GM18868 (cell line): Measurements from ENCODE around the gene RGS19.

Source experiments
- ATAC-seq: cut with Tn5 transposase; IDR thresholded peaks from one replicate; pipeline ENCODE4 v1.9.1; 2021; ENCODE audit warnings: mild to moderate bottlenecking, moderate library complexity; ENCODE audit not compliant: unreplicated experiment

The RGS19 gene

DNA sequence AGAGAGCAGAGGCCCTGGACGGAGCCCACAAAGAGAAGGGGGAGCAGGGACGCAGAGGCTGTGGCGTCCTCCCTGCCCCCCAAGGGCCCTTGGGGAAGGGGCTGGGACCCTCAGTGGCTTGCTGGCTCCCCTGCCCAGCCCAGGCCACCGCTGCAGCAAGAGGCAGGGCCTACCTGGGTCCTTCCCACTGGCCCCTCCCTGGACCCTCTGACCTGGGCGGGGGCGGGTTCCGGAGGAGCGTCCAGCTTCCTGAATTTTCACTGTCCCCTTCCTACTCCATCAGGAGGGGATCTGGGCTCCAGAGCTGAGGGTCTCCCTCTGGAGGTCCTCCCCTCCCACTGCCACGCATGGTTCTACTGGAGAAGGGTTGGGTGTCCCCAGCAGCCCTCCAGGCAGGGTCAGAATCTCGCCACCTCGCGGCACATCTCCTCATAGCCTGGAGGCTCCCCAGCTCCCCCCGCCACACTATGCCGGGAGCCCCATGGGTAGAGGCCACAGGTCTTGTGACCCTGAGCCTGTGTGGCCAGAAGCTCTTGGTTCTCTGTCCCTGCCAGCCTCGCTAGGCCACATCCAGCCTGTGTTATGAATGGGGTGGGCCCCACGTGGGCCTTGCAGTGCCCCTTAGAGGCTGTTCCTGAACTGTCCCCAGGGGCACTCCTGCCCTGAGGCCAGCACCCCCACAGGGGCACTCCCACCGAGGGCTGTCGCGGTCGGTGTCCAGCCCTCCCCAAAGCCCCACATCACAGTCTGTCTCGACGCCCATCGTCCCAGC is 28.9 kb downstream of the RGS19 start:
- no peak for ATAC-seq

DNA sequence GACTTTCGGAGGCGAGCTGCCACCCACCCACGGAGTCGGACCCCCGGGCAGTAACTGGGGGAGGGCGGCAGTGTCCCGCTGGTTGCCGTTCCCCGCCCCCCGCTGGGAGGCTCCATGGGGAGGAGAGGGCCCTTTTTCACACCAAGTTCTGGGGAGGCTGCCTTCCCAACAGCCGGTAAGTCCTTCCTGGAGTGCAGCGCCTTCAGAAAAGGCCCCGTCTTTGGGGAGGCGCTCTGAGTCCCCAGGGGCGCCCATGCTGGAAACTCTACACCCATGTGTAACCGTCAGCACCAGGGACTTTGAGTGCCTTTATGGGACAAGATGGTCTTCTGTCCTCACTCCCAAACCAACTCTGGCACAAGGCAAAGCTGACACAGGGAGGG is 29.4 kb downstream of the RGS19 start:
- no peak for ATAC-seq

DNA sequence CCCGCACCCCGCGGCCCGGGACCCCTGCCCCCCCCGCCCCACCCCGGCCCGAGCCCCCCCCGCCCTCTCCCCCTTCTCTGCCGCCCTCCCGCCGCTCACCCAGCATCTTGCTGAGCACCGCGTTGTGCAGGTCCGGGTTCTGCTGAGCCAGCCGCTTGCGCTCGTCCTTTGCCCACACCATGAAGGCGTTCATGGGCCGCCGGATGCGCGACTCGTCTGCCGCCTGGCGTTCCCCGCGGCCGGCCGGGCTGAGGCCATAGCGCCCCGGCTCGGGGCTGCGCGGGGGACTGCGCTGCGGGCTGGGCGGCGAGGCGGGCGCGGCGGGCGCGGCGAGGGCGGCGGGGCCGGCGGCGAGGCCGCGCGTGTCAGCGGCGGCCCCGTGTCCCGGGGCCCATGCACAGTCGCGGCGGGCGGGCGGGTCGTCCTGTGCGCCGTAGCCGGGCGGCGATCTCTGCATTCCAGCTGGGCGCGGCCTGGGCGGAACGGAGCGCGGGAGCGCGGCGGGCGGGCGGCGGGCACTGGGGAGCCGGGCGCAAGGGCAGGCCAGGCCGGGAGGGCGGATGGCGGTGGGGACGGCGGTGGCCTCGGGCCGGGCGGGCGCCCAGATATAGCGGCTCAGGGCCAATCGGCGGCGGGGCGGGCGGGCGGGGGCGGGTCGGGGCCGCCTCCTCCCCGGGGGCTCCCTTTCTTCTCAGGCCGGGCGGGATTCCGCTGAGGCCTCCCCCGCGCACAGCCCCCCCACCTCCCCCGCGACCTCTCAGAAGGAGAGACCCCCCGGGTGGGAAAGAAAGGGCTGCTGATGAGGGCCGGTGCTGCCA is 30.0 kb downstream of the RGS19 start, which contains the start of gene SOX18:
TSS of gene SOX18 (minus strand) at position 580 of the 818 bp plus-strand sequence. CDS start at position 457, 123 bp downstream.
- no peak for ATAC-seq

DNA sequence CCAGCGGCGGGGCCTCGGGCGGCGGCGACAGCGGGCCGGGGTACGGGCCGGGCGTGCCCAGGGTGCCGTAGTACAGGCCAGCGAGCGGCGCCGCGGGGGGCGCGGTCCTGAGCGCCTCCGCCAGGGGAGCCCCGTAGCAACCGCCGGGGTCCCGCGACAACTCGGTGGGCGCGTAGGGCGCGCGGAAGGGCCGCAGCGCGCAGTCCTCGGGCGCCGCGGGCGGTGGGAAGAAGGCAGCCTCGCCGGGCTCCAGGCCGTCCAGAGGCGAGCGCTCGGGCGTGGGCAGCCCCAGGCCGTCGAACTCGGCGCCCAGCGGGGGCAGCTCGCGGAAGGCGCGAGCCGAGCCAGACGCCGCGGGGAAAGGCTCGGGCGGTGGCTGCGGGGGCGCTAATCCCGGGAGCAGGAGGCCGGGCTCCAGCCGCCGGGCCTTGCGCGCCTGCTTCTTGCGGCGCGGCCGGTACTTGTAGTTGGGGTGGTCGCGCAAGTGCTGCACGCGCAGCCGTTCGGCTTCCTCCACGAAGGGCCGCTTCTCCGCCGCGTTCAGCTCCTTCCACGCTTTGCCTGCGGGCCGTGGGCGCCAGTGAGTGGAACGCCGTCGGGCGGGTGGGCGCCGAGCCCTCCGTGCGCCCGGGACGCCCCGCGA is 30.8 kb downstream of the RGS19 start:
- ATAC-seq: no peak

DNA sequence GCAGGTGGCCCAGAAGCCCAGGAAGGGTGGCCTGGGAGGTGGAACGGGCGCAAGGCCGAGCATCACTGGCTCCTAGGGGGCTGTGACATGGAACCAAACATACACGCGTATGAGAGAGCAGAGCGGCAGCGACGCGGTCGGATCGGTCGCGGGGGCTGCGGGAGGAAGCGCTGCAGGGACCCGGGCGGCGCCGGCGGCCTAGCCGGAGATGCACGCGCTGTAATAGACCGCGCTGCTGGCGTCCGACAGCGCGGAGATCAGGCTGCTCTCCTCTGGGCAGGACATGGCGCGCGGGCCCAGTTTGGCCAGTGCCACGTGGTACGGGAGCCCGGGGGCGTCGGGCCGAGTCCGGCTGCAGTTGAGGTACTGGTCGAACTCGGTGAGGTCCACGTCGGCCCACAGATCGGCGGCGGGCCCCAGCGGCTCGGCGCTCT is 31.3 kb downstream of the RGS19 start:
- ATAC-seq: no peak

DNA sequence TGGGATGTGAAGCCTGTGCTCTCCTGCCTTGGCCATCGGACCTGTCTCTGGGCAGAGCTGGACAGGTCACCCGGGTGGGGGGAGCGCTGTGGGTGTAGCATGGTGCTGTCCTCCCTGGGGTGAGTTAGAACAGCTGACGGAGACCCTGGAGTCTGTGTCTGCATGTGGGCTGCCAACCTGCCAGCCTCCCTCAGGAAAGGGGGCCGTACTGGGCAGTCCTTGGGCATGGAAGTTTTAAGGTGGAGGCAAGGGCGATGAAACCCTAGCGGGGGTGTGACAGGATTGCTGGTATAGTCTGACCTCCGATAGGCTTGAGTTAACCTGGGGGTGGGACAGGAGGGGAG is 32.3 kb downstream of the RGS19 start:
- no peak for ATAC-seq

DNA sequence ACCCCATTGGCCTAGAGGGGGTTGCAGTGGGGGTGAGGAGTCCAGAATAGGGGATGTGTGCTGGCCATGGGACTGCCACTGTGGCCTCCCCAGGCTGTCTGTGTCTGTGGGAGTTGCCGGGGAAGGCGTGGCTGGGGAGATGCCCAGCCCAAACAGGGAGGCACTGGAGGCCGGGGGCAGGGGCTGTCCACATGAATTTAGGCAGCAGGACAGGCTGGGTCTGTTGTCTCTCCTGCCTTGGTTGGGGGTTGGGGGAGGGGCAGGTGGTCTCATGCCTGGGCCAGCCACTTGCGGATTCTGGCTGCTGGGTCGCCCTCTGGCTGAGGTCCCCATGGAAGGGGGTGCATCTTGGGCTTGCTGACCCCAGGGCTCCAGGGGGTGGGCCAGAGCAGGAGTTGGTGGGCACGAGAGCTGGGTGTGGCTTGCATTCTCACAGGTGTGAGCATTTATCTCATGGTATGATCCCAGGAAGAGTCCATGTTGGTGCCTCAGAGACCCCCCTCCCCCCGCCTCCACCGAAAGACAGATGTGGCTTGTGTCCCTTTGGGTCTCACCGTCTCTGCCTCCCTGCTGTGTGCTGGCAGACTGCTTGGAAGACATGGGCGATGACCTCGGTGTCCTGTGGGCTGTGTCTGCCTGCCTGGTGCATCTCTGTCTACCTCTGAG is 33.8 kb downstream of the RGS19 start:
- no peak for ATAC-seq

DNA sequence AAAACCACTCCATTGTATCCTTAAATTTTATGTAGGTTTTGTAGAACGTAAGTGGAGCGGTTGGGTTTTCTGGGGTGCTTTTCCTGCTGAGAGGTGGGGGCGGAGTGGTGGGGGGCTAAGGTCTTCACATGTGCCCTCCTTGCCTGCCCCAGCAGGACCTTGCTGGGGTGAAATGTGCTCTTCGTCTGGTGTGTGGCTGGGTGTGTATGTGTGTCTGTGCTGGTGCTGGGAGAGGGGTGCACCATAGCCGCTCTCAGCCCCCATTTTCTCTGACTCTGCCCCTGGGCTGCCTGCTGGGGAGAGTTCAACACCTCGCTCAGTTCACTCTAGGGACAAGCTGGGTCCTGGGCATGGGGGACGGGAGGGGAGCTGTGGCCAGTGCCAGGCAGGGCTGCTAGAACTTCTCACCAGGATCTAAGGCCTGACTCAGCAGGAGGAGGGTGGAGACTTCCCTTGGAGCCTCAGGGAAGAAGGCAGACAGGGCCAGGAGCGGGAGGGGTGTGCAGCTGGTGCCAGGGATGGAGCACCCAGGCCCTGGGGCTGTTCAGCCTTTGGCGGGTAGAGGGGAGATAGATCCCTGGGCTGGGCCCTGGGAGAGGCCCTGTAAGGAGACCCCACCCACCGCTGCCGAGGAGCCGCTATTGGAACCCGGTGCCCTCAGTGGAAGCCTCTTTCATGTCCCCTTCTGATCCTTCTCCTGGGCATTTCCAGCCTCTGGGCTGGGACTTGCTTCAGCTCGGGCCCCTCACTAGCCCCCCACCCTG is 34.7 kb downstream of the RGS19 start:
- ATAC-seq: no peak

DNA sequence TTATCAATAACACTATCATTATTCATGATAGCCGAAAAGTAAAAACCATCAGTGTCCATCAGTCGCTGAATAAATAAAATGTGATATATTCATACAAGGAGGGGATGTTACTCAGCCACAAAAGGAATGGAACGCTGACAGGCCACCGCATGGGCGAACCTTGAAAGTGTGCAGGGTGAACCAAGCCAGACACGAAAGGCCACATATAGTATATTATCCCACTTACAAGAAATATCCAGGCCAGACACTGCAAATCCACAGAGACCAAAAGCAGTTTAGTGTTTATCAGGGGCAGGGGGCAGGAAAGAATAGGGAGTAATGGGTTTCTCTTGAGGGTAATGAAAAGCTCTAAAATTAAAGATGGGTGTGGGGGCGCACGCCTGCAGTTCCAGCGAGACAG is 35.5 kb downstream of the RGS19 start:
- no peak for ATAC-seq

DNA sequence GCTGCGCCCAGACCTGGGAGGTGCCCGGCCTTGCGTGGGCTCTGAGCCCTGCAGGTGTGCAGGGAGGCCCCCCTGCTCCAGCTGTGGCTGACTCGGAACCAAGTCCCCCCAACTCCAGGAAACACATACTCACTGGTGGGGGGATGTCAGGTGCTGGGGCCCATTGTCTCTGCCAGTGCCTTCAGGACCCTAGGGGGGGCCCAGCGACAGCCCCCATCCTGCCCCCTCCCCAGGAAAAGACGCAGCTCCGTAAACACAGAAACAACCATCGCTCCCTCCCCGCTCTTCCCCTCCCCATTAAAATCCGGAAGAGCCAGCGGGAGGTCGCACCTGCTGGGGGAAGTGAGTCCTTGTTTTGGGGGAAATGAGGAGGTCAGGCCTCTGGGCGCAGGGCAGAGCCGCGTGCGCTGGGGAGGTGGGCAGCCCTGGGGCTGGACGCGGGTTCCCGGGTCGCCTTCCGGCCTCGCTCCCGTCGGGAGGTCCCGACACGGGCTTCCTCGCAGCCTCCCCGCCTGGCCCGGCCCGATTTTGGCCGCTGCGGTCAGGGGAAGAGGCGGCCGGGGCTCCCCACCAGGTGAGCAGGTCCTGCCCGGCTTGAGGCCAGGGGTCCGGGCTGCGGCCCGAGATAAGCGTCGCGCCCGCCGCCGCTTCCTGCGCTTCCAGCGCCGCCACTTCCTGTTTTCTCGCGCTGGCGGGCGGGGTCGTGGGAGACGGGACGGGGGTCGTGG is 37.1 kb downstream of the RGS19 start:
- no peak for ATAC-seq

DNA sequence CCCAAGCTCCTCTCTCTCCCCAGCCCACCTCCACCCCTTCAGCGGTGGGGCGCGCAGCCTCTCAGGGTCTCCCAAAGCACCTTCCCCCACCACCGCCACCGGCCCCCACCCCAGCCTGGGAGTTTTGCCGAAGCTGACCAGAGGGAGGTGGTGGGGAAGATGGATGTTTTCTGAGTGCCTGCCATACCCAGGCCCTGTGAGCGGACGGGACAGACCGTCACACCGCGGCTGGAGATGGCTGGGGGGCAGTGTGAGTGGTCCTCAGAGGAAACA is 37.6 kb downstream of the RGS19 start:
- no peak for ATAC-seq

DNA sequence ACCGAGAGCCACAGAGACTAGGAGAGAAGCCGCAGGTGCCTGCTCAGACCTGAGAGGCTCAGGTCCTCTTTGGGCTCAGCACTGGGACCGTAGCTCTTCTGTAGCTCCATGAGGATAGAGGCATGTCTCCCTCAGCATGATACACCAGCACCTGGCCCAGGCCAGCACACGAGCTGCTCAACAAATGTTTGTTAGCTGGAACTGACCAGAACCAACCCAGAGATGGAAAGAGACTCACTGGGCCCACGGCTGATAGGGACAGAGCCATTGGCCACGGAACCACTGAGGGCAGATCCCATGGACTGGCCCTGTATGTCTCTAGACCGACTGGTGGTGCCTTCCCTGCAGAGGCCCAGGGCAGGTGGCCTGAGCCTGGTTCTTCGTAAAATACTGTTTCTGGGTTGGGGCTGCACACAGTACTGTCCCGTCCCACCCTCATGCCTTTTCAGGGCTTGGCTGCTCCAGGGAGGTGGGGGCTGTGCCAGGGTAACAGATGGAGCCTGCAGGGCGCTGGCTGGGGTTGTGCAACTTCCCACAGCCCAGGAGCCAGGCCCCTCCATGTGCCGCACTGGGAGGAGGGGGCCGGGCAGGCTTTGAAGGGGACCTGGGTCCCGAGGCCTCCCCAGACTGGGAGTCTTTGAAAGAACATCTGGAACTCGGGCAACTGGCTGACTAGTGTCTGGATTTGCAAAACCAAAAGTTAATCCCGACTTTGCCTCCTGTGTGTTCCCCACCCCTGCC is 38.1 kb downstream of the RGS19 start:
- ATAC-seq: no peak

DNA sequence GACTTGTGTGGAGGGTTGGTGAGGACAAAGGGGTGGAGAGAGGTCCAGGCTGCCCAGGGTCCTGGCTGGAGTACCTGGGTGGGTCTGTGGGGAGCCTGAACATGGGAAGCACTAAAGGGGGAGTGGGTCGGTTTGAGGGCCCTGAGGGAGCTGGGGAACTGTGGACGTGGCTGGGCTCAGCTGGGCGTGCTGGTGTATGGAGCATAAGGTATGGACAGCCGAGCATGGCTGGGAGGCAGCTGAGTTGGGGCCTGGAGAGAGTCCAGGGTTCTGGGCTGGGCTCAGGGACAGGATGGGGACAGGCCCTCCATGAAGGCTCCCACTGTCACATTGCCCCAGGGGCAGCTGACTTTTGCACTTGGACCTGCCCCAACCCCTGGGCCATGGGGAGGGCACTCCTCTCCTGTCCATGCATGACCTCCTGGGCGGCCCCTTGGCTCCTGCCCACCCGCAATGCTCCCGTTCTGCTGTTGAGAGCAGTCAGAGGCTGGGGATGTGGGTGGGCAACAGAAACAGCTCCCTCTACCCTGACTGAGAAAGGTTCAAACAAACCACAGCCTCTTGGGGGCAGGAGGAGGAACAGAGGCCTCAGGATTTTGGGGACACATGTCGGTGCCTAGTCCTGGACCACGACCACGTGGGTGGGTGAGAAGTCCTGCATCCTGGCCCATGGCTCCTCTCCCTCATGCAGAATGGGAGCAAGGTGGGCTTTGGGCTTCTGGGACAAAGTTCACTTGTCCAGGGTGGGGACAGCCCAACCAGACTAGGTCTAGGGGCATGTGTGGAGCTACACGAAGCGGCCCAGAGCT is 38.9 kb downstream of the RGS19 start:
- ATAC-seq: no peak

DNA sequence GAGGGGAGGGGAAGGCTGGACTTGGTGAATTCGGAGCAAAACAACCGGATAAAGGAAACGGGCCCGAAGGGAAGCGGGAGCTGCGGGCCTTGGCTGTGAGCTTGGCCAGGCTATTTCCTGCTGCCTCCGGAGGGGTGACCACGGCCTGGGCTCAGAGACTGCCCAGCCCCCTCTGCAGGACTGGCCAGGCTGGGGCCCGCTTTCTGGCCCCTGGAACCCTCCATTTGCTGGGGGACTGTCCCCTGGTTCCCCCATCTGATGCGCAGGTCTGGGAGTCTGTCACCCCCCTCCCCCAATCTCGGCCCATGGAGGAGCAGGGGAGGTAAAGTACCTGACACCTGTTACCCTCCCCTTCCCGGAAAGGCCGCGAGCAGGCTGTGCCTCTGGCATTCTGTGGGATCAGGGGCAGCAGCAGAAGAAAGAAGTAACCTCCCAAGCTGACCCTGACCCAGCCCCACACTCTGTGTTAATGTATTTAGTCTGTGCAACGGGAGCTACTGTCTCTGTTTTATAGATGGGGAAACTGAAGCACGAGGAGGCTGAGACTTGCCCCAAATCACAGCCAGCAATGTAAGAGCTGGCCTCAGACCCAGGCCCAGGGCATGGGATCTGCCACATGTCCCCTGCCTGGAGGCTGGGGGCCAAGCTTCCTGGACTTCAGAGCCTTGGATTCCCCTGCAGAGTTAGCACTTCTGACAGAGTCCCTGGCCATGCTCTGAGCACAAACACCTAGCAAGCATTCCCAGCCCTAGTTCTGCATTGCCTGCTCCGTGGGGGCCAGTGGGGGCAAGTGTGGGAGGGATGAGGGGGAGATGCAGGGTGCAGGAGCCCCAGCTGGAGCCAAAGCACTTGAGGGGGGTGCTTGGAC is 39.8 kb downstream of the RGS19 start:
- ATAC-seq: no peak

DNA sequence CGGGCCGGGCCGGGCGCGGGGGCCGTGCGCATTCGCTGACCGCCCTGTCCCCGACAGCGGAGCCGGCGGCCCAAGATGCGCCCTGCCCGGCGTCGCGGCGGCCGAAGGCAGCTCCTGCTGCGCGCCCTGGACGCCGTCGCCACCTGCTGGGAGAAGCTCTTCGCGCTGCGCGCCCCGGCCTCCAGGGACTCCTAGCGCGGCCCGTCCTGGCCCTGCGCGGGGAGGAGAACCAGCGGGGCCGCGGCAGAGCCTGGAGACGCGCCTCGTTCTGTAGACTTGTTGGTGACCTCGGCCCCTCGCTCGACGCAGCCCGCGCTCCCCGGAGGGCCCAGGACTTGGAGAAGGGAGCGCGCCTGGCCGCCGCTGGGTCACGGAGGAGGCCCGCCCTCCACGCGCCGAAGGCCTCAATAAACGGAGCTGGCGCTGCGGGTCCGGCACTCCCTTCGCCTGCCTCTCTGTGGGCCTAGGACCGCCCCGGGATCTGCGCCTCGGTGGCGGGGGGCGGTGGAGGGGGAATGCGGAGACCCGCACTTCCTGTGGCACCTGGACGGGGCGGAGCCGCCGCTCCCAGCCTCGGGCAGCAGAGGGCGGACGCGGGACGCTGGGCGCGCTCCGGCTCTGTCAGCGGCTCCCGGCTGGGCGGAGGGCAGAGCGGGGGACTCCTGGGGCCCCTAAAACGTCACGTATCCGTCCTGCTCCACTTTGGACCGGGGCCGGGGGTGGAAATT is 40.6 kb downstream of the RGS19 start:
- peak; percentile 35 for ATAC-seq

DNA sequence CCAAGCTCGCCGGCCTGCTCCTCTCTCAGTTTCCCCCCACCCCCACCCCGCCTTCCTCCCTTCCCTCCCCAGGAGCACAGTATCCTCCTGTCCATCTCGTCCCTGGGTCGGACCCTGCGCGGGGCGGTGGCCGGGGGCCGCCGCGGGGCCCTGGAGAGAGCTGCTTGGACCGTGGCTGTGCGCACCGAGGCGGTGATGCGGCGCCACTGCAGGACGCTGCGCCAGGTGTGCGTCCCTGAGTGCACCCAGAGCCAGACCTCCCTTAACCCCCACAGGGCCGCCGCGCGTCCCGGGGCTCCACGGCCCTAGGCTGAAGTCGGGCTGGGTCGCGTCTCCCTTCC is 41.1 kb downstream of the RGS19 start:
- peak; percentile 19 for ATAC-seq
